ENCODE measurements around the gene RASSF5.

GRCh38 chr1:206538086-206538770, 30.9 kb downstream of the RASSF5 start:
- TF ChIP-seq EZH2 (conservative IDR thresholded peaks at IDR 0.05; ENCODE audit: low read depth, low read length) (no peak), ZNF543 (CRISPR knock-in tag; IDR thresholded peaks at IDR 0.05) (no peak), ZNF557 (CRISPR knock-in tag; IDR thresholded peaks at IDR 0.05) (no peak), HNRNPLL (IDR thresholded peaks at IDR 0.05; ENCODE audit: low read depth, low read length, poor library complexity, severe bottlenecking) (no peak), MLLT10 (CRISPR knock-in tag; IDR thresholded peaks at IDR 0.05) (no peak), MXI1 (IDR thresholded peaks at IDR 0.05; ENCODE audit: borderline replicate concordance, low read depth, low read length) (no peak), NCOA2 (CRISPR knock-in tag; IDR thresholded peaks at IDR 0.05) (no peak)
